AG09319 (cell line): Measurements from ENCODE around the gene DEPDC1.

Experiments
- DNase-seq: peaks from one replicate; pipeline ENCODE4 v3.0.0-alpha.2; 2010; ENCODE audit warnings: low read depth; ENCODE audit errors: extremely low read depth
- TF ChIP-seq, protein P1 (sequence below): IDR thresholded peaks from 2 replicates; pipeline ENCODE4 v1.5.1; 2011; ENCODE audit warnings: low read depth, mild to moderate bottlenecking, inconsistent platforms, low read length, moderate library complexity

The DEPDC1 gene, protein sequence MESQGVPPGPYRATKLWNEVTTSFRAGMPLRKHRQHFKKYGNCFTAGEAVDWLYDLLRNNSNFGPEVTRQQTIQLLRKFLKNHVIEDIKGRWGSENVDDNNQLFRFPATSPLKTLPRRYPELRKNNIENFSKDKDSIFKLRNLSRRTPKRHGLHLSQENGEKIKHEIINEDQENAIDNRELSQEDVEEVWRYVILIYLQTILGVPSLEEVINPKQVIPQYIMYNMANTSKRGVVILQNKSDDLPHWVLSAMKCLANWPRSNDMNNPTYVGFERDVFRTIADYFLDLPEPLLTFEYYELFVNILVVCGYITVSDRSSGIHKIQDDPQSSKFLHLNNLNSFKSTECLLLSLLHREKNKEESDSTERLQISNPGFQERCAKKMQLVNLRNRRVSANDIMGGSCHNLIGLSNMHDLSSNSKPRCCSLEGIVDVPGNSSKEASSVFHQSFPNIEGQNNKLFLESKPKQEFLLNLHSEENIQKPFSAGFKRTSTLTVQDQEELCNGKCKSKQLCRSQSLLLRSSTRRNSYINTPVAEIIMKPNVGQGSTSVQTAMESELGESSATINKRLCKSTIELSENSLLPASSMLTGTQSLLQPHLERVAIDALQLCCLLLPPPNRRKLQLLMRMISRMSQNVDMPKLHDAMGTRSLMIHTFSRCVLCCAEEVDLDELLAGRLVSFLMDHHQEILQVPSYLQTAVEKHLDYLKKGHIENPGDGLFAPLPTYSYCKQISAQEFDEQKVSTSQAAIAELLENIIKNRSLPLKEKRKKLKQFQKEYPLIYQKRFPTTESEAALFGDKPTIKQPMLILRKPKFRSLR

DNA sequence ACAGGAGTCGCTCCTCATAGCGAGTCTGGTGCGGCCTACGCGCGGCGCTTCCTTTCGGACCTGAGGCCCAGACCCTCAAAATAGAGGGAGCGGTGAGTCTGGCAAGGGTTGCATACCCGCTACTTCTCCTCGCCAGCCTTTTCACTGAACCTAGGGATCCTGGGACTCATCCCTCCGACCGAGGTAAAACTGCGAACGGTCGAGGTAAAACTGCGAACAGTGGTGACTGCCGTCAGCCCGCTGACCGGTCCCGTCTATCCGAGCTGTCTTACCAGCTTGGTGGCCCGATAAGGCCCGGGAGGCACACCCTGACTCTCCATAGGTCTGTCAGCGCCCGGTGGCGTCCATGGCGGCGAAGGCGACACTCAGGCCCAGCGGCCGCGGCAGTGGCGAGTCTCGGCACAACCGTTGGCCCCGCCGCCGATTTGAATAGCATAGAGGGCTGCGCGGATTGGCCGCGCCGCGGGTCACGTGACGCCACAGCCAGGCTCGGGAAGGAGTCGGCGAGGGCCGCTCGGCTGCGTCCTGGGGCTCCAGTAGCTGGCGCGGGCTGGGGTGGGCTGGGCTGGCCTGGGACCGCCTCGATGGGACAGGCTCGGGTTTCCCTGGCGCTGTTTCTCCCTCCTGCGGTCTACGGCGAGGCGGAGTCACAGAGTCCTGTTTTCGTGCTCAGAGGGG is at the start of gene DEPDC1:
DEPDC1 (minus strand) TSS at position 403 of the 678 bp plus-strand sequence; CDS start at position 320, 83 bp downstream.
- TF ChIP-seq, protein P1, sequence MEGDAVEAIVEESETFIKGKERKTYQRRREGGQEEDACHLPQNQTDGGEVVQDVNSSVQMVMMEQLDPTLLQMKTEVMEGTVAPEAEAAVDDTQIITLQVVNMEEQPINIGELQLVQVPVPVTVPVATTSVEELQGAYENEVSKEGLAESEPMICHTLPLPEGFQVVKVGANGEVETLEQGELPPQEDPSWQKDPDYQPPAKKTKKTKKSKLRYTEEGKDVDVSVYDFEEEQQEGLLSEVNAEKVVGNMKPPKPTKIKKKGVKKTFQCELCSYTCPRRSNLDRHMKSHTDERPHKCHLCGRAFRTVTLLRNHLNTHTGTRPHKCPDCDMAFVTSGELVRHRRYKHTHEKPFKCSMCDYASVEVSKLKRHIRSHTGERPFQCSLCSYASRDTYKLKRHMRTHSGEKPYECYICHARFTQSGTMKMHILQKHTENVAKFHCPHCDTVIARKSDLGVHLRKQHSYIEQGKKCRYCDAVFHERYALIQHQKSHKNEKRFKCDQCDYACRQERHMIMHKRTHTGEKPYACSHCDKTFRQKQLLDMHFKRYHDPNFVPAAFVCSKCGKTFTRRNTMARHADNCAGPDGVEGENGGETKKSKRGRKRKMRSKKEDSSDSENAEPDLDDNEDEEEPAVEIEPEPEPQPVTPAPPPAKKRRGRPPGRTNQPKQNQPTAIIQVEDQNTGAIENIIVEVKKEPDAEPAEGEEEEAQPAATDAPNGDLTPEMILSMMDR = no peak
- DNase-seq = peak; percentile 85

DNA sequence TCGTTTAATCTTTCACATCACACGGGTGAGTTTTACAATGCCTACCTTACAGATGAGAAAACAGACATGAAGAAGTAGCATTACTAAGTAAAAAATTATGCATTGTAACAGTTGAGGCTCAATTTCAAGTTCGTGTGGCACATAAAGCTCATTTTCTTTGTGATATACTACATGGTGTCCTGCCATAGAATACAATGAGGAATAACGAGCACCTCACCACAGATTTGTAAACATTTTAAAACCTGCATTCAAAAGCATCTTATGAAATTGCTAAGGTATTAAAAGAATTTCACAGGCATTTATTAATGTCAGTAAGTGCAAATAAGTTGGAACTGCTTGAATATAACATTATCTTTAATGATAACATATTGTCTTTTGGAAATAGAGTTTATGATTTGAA is 47.8 kb upstream of the DEPDC1 start:
- TF ChIP-seq, protein P1 = no peak
- DNase-seq = no peak

DNA sequence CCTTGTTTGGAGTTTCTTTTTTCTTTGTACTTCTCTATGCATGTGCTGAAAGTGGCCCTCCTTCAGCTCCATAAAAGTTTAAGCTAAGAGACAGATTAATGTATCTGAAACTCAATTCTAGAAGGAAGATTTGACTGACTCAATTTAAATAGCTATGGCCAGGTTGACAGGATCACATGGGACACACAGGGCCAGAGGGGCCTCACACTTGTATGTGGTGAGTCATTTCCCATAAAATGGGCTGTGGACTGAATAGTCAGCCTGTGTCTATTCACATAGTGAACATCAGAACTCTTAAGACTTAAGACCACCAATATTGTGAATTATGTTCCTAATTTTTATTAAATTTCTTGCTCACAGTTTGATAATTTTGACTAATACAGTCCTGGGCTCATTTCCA is 45.7 kb upstream of the DEPDC1 start:
- DNase-seq = no peak
- TF ChIP-seq, protein P1 = no peak

DNA sequence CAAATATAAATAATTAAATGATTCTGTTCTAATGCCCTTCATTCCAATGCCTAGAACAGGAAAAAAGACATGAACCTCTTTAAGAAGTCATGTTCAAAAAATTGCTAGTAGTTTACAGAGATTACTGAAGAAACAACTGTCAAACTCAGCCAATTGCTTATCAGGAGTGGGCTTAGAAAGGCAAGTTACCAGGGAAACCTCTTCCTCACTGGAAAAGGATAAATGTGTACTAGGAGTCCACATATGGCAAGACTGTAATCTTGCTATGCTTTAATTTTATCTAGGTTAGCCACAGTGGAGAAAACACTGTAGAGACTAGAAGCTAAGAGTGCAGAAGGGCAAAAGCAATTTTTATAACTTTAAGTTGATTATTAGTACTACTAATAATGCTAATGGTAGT is 42.1 kb upstream of the DEPDC1 start:
- no peak for DNase-seq
- TF ChIP-seq, protein P1 = no peak

DNA sequence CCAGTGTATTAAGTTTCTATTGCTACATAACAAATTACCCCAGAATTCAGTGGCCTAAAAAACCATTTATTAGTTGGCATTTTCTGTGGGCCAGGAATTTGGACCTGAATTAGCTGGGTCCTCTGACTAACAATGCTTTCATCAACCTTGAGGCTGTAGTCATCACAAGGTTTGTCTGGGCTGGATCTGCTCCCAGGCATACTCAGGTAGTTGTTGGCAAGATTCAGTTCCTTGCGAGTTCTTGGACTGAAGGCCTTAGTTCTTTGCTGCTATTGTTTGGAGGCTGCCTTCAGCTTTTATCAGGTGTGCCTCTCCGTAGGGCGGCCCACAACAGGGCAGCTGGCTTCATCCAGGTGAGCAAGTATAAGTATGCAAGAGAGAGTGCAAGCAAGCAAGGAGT is 31.4 kb upstream of the DEPDC1 start:
- TF ChIP-seq, protein P1 = no peak
- DNase-seq = no peak

DNA sequence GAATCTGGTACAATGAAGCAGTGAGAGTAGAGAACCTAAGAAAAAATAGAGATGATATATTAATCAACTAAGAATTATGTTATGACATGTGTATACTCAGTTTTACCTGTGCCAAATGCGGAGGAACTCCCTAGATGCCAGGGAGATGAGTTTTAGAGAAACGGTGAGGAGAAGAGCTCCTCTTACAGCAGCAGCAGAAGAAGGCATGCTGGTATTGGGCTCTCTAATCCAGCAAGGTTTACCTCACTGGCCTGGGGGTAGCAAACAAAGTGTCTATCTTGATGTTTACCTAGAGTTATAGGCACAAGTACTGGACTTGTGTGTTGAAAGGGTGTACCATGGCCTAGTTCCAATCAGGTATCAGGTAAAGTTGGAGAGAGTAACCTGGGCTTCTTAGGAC is 28.9 kb upstream of the DEPDC1 start:
- TF ChIP-seq, protein P1 = no peak
- no peak for DNase-seq
